RWPE1 (cell line): ENCODE measurements around the gene ARMH3.

ENCODE experiments used
- CTCF ChIA-PET: fragments of 350-600 bp; sonication (Branson Sonifier 250); formaldehyde crosslinking; extraction: SDS; loops from one replicate; lab custom pipeline; 2021; lab: Yijun Ruan, JAX
- POLR2A ChIA-PET: fragments of 400-600 bp; formaldehyde crosslinking; extraction: SDS; loops from one replicate; lab custom pipeline; 2020; ENCODE audit warnings: antibody characterized with exemption; ENCODE audit not compliant: low non-redundant PET; lab: Yijun Ruan, JAX
- DNase-seq: peaks from one replicate; pipeline ENCODE4 v3.0.0; 2012; ENCODE audit warnings: low spot score
- H3K27ac ChIP-seq: fragments of 450-650 bp; 2 replicates; pipeline ENCODE4 v1.5.1; 2017
- CTCF ChIP-seq: fragments of 450-650 bp; conservative IDR thresholded peaks from 2 replicates; pipeline ENCODE4 v1.5.1; 2017; ENCODE audit warnings: low read depth, mild to moderate bottlenecking

ARMH3 gene

GRCh38 chr10:101960879-101961395 is 95.0 kb downstream of the ARMH3 start:
- no peak for TF ChIP-seq CTCF
- ChIA-PET POLR2A (no interaction called here), CTCF (interaction anchor here (0.6 kb wide), 1 partner anchor 112 kb away, joined by 4 read pairs; no protein-coding TSS in a partner anchor)
- no peak overlapping the region for H3K27ac ChIP-seq
- no peak for DNase-seq

GRCh38 chr10:101959346-101959916 is 96.5 kb downstream of the ARMH3 start:
- CTCF ChIA-PET = no interaction called here
- no peak for DNase-seq
- POLR2A ChIA-PET = no interaction called here
- H3K27ac ChIP-seq = no peak overlapping the region
- TF ChIP-seq CTCF = no peak

DNA sequence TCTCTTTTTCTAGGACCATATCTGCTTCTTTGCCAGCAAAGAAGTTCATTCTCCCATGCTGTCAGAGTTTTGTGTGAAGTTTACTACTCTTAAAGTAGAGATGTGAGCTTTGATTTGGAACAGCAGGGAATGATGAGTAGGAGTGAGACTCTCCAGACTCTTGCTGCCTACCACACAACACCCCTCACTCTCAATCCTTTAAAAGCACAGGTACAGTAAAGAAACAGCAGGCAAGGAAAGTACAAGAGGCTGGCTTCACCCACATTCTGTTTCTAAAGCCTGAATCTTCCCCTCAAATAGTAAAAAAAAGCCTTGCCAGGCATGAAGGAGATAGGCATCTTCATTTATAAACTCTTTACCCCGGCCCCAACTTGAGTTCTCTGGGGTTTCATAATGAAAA is 97.3 kb downstream of the ARMH3 start:
- CTCF ChIA-PET = no interaction called here
- POLR2A ChIA-PET = no interaction called here
- TF ChIP-seq CTCF = no peak
- no peak for DNase-seq
- H3K27ac ChIP-seq = no peak overlapping the region

DNA sequence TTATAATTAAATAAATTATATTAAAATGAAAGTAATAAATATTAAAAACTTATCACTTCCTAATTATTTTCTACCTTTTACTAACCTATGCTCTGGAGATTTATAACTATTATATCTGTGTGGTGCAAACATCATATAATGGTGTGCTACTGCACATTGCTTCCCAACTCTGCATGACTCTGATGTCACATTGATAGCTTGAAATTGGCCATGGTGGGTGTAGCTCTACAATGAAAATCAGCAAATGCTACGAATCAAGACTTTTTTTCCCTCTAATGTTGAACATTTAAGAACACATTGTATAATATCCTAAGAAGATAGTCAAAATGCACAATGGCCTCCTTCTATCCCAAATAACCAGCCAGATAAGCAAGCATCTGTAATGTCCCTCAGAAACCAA is 99.1 kb downstream of the ARMH3 start:
- ChIA-PET POLR2A (no interaction called here), CTCF (interaction anchor here (0.6 kb wide), 1 partner anchor 92 kb away, joined by 3 read pairs; no protein-coding TSS in a partner anchor)
- H3K27ac ChIP-seq = no peak overlapping the region
- no peak for TF ChIP-seq CTCF
- DNase-seq = no peak

DNA sequence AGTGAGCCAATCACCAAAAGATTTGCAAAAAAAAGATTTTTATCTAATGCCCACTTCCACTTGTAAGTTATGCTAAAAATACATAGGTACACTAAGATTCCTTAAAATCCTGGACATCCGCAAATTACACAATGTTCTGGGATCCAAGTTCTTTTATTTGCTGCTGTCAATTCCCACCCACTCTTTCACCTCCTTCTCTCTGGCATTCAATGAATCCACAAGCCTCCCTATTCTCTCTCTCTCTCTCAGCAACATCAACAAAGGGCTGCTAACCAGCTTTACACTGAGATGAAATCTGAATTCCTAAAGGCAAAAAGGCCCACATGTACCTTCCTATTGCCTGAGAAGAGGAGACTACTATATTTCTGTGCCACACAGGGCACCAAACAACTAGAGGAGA is 99.9 kb downstream of the ARMH3 start:
- no peak for DNase-seq
- no peak for TF ChIP-seq CTCF
- H3K27ac ChIP-seq = no peak overlapping the region
- ChIA-PET CTCF (no interaction called here), POLR2A (interaction anchor here (0.6 kb wide), 1 partner anchor 298 kb away, joined by 8 read pairs; no protein-coding TSS in a partner anchor)

DNA sequence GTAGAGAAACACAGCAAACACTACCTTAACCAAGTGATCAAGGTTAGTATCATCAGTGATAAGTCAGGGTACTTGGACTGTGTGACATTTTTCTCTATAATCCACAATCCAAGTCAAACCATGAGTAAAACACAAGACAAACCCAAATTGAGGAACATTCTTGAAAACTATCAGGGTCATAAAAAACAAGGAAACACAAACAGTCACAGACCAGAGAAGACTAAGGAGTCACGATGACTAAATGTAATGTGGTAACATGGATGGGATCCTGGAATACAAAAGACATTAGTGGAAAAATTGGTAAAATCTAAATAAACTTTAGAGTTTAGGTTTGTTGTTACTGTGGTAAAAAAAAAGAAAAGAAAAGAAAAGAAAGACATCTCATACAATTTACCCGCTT is 103.8 kb downstream of the ARMH3 start:
- TF ChIP-seq CTCF = no peak
- no peak overlapping the region for H3K27ac ChIP-seq
- ChIA-PET POLR2A (no interaction called here), CTCF (no interaction called here)
- no peak for DNase-seq
